HEK293 (cell line): Measurements from ENCODE around the gene PLEKHA7.

Experiments used
- CTCF ChIA-PET: fragments of 350-600 bp; formaldehyde crosslinking; extraction: SDS; loops from one replicate; lab custom pipeline; 2021; ENCODE audit warnings: antibody characterized with exemption; lab: Yijun Ruan, JAX
- POLR2A ChIA-PET: fragments of 300-600 bp; formaldehyde crosslinking; extraction: SDS; loops from one replicate; lab custom pipeline; 2020; ENCODE audit warnings: antibody characterized with exemption, inconsistent platforms; lab: Yijun Ruan, JAX
- H3K27ac ChIP-seq: fragments of 200-500 bp; sonication (Bioruptor generic); 2 replicates; pipeline ENCODE4 v1.5.1; 2014; ENCODE audit warnings: low read depth, low read length, control low read depth, inconsistent platforms; ENCODE audit errors: extremely low read depth
- H3K36me3 ChIP-seq, 2 experiments: fragments of 200-500 bp in 1 of 2; sonication (Bioruptor generic) in 1 of 2; 1 replicate in 1 of 2; 2 replicates in 1 of 2; pipeline ENCODE4 v1.5.1; 2014 to 2017; ENCODE audit warnings: inconsistent platforms in 2 of 2, low read length in 2 of 2; ENCODE audit not compliant: control insufficient read depth in 2 of 2, insufficient read depth in 1 of 2
- H3K4me1 ChIP-seq: fragments of 200-500 bp; sonication (Bioruptor generic); 2 replicates; pipeline ENCODE4 v1.5.1; 2014; ENCODE audit warnings: mild to moderate bottlenecking, low read length, inconsistent platforms; ENCODE audit not compliant: control insufficient read depth, insufficient read depth
- H3K4me3 ChIP-seq: 2 replicates; pipeline ENCODE4 v1.5.1; 2011; ENCODE audit warnings: low read depth, mild to moderate bottlenecking, control low read depth, low read length, moderate library complexity
- H3K9me3 ChIP-seq: fragments of 200-500 bp; sonication (Bioruptor generic); 2 replicates; pipeline ENCODE4 v1.5.1; 2014; ENCODE audit warnings: low read depth, low read length, inconsistent platforms; ENCODE audit not compliant: control insufficient read depth, insufficient read depth
- EGR2 ChIP-seq: fragments of 450-650 bp; formaldehyde crosslinking; IDR thresholded peaks from 2 replicates; pipeline ENCODE4 v1.5.1; 2016; ENCODE audit warnings: low read depth, missing biosample characterization, missing genetic modification characterization
- FEZF1 ChIP-seq: fragments of 450-650 bp; formaldehyde crosslinking; IDR thresholded peaks from 2 replicates; pipeline ENCODE4 v1.5.1; 2016; ENCODE audit warnings: missing biosample characterization, missing genetic modification characterization
- TCF7L2 ChIP-seq: IDR thresholded peaks from 2 replicates; pipeline ENCODE4 v1.6.1; 2011; ENCODE audit warnings: low read depth, mild to moderate bottlenecking, inconsistent platforms, low read length, moderate library complexity, borderline replicate concordance
- ZBTB1 ChIP-seq: fragments of 450-650 bp; formaldehyde crosslinking; IDR thresholded peaks from 2 replicates; pipeline ENCODE4 v1.5.1; 2016; ENCODE audit warnings: missing biosample characterization, missing genetic modification characterization
- ZFHX2 ChIP-seq: fragments of 450-650 bp; formaldehyde crosslinking; conservative IDR thresholded peaks from 2 replicates; pipeline ENCODE4 v1.5.1; 2016; ENCODE audit warnings: missing biosample characterization, missing genetic modification characterization
- ZFP37 ChIP-seq: fragments of 450-650 bp; formaldehyde crosslinking; IDR thresholded peaks from 2 replicates; pipeline ENCODE4 v1.5.1; 2016; ENCODE audit warnings: missing biosample characterization, missing genetic modification characterization
- ZNF23 ChIP-seq: fragments of 450-650 bp; formaldehyde crosslinking; IDR thresholded peaks from 2 replicates; pipeline ENCODE4 v1.5.1; 2016; ENCODE audit warnings: missing biosample characterization, missing genetic modification characterization, borderline replicate concordance
- ZNF335 ChIP-seq: fragments of 450-650 bp; formaldehyde crosslinking; conservative IDR thresholded peaks from 2 replicates; pipeline ENCODE4 v1.5.1; 2016; ENCODE audit warnings: missing biosample characterization, missing genetic modification characterization
- ZNF350 ChIP-seq: fragments of 450-650 bp; formaldehyde crosslinking; IDR thresholded peaks from 2 replicates; pipeline ENCODE4 v1.5.0; 2017; ENCODE audit warnings: missing biosample characterization, mild to moderate bottlenecking, missing genetic modification characterization
- ZNF394 ChIP-seq: fragments of 450-650 bp; formaldehyde crosslinking; IDR thresholded peaks from 2 replicates; pipeline ENCODE4 v1.5.1; 2016; ENCODE audit warnings: missing biosample characterization, missing genetic modification characterization, mild to moderate bottlenecking, moderate library complexity, borderline replicate concordance
- ZNF426 ChIP-seq: fragments of 450-650 bp; formaldehyde crosslinking; IDR thresholded peaks from 2 replicates; pipeline ENCODE4 v1.5.1; 2017; ENCODE audit warnings: missing biosample characterization, missing genetic modification characterization, mild to moderate bottlenecking, inconsistent platforms, moderate library complexity
- ZNF488 ChIP-seq: fragments of 450-650 bp; formaldehyde crosslinking; IDR thresholded peaks from 2 replicates; pipeline ENCODE4 v1.5.1; 2016; ENCODE audit warnings: missing biosample characterization, missing genetic modification characterization
- ZNF785 ChIP-seq: fragments of 450-650 bp; formaldehyde crosslinking; IDR thresholded peaks from 2 replicates; pipeline ENCODE4 v1.5.1; 2016; ENCODE audit warnings: missing biosample characterization, missing genetic modification characterization
- ZNF792 ChIP-seq: fragments of 450-650 bp; formaldehyde crosslinking; IDR thresholded peaks from 2 replicates; pipeline ENCODE4 v1.5.1; 2016; ENCODE audit warnings: missing biosample characterization, missing genetic modification characterization
- ZNF843 ChIP-seq: fragments of 450-650 bp; formaldehyde crosslinking; IDR thresholded peaks from 2 replicates; pipeline ENCODE4 v1.5.1; 2016; ENCODE audit warnings: missing biosample characterization, missing genetic modification characterization
- TF ChIP-seq, protein P1 (sequence below): fragments of 450-650 bp; formaldehyde crosslinking; IDR thresholded peaks from 2 replicates; pipeline ENCODE4 v1.5.1; 2017; ENCODE audit warnings: missing biosample characterization, mild to moderate bottlenecking, missing genetic modification characterization, moderate library complexity
- TF ChIP-seq, protein P2 (sequence below): fragments of 450-650 bp; formaldehyde crosslinking; IDR thresholded peaks from 2 replicates; pipeline ENCODE4 v1.5.1; 2016; ENCODE audit warnings: missing biosample characterization, missing genetic modification characterization, low read depth
- TF ChIP-seq, protein P3 (sequence below): fragments of 450-650 bp; formaldehyde crosslinking; IDR thresholded peaks from 2 replicates; pipeline ENCODE4 v1.5.1; 2016; ENCODE audit warnings: missing biosample characterization, missing genetic modification characterization
- TF ChIP-seq, protein P4 (sequence below): fragments of 450-650 bp; formaldehyde crosslinking; IDR thresholded peaks from 2 replicates; pipeline ENCODE4 v1.5.1; 2016; ENCODE audit warnings: missing biosample characterization, missing genetic modification characterization

PLEKHA7 gene

DNA sequence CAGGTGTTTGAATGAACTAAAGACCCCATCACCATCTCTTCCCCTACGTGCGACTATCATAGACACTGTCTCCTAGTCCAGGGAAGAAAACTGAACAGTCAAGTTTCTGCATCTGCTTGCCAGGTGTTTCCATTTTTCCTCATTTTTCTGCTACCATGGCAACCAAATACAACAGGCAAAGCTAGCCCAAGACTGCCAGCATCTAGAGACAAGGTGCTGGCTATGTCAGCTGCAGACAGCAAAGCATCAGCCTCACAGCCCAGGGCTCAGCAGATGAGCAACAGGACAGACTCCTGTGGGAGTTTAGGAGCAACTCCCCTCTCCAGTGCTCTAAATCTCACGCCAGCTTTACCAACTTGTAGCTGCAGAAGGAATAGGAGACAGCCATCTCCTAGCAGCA, 151.5 kb downstream of the PLEKHA7 start:
- H3K9me3 ChIP-seq: no peaks in the 10 kb centered on the region
- ChIA-PET POLR2A (no interaction called here), CTCF (interaction anchor here (0.8 kb wide), 1 partner anchor 18 kb away, joined by 3 read pairs; no protein-coding TSS in a partner anchor)
- TF ChIP-seq ZNF785 (tag by site-specific recombination): no peak
- no peak for TF ChIP-seq FEZF1 (tag by site-specific recombination)
- TF ChIP-seq, protein P1, sequence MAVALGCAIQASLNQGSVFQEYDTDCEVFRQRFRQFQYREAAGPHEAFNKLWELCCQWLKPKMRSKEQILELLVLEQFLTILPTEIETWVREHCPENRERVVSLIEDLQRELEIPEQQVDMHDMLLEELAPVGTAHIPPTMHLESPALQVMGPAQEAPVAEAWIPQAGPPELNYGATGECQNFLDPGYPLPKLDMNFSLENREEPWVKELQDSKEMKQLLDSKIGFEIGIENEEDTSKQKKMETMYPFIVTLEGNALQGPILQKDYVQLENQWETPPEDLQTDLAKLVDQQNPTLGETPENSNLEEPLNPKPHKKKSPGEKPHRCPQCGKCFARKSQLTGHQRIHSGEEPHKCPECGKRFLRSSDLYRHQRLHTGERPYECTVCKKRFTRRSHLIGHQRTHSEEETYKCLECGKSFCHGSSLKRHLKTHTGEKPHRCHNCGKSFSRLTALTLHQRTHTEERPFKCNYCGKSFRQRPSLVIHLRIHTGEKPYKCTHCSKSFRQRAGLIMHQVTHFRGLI: no peak
- TF ChIP-seq ZNF843: no peak
- TF ChIP-seq ZNF335: no peak
- TF ChIP-seq, protein P2, sequence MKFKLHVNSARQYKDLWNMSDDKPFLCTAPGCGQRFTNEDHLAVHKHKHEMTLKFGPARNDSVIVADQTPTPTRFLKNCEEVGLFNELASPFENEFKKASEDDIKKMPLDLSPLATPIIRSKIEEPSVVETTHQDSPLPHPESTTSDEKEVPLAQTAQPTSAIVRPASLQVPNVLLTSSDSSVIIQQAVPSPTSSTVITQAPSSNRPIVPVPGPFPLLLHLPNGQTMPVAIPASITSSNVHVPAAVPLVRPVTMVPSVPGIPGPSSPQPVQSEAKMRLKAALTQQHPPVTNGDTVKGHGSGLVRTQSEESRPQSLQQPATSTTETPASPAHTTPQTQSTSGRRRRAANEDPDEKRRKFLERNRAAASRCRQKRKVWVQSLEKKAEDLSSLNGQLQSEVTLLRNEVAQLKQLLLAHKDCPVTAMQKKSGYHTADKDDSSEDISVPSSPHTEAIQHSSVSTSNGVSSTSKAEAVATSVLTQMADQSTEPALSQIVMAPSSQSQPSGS (tag by site-specific recombination): no peak
- TF ChIP-seq ZNF394: no peak
- TF ChIP-seq, protein P3, sequence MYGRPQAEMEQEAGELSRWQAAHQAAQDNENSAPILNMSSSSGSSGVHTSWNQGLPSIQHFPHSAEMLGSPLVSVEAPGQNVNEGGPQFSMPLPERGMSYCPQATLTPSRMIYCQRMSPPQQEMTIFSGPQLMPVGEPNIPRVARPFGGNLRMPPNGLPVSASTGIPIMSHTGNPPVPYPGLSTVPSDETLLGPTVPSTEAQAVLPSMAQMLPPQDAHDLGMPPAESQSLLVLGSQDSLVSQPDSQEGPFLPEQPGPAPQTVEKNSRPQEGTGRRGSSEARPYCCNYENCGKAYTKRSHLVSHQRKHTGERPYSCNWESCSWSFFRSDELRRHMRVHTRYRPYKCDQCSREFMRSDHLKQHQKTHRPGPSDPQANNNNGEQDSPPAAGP (tag by site-specific recombination): no peak
- TF ChIP-seq ZNF792 (tag by site-specific recombination): no peak
- TF ChIP-seq ZNF488: no peak
- TF ChIP-seq ZFP37 (tag by site-specific recombination): no peak
- no peak for TF ChIP-seq ZBTB1 (tag by site-specific recombination)
- TF ChIP-seq ZNF426 (tag by site-specific recombination): no peak
- no peak for TF ChIP-seq ZNF350
- no peak for TF ChIP-seq ZNF23 (tag by site-specific recombination)
- TF ChIP-seq TCF7L2: no peak
- no peak overlapping the region for H3K4me3 ChIP-seq
- no peaks in the 10 kb centered on the region for H3K36me3 ChIP-seq
- no peaks in the 10 kb centered on the region for H3K4me1 ChIP-seq
- no peak overlapping the region for H3K27ac ChIP-seq

GRCh38 chr11:16861862-16862261, 152.4 kb downstream of the PLEKHA7 start:
- TF ChIP-seq, protein P4, sequence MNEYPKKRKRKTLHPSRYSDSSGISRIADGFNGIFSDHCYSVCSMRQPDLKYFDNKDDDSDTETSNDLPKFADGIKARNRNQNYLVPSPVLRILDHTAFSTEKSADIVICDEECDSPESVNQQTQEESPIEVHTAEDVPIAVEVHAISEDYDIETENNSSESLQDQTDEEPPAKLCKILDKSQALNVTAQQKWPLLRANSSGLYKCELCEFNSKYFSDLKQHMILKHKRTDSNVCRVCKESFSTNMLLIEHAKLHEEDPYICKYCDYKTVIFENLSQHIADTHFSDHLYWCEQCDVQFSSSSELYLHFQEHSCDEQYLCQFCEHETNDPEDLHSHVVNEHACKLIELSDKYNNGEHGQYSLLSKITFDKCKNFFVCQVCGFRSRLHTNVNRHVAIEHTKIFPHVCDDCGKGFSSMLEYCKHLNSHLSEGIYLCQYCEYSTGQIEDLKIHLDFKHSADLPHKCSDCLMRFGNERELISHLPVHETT: no peak
- 0 out of 2 replicates have a peak, but pooled peaks have one; percentile 10 for TF ChIP-seq ZFHX2 (tag by site-specific recombination)
- TF ChIP-seq EGR2 (tag by site-specific recombination): 0 out of 2 replicates have a peak, but pooled peaks have one; percentile 15
- ChIA-PET CTCF (interaction anchor here (0.6 to 1.5 kb wide), 4 partner anchors 19 to 66 kb away, joined by 3 to 6 read pairs (median 4); no protein-coding TSS in a partner anchor), POLR2A (no interaction called here)
- Histone ChIP-seq H3K9me3 (no peaks in the 10 kb centered on the region), H3K27ac (no peak overlapping the region), H3K36me3 (no peaks in the 10 kb centered on the region), H3K4me3 (no peak overlapping the region), H3K4me1 (no peaks in the 10 kb centered on the region)
